ENCODE measurements around the gene TMEM240. TPM values are rescaled to one million over a fixed set of nuclear protein-coding genes. Genes with fewer than 3 reads are reported as not detected.
A peak's percentile ranks its signal among the peaks of the same experiment; 100 is the strongest.

The TMEM240 gene
- total and polyA plus RNA-seq, 2 of the 8 experiments (the other 6 are each of a cell fraction or from before 2014, with no cell fraction given): 3.6 to 5.7 TPM

DNA sequence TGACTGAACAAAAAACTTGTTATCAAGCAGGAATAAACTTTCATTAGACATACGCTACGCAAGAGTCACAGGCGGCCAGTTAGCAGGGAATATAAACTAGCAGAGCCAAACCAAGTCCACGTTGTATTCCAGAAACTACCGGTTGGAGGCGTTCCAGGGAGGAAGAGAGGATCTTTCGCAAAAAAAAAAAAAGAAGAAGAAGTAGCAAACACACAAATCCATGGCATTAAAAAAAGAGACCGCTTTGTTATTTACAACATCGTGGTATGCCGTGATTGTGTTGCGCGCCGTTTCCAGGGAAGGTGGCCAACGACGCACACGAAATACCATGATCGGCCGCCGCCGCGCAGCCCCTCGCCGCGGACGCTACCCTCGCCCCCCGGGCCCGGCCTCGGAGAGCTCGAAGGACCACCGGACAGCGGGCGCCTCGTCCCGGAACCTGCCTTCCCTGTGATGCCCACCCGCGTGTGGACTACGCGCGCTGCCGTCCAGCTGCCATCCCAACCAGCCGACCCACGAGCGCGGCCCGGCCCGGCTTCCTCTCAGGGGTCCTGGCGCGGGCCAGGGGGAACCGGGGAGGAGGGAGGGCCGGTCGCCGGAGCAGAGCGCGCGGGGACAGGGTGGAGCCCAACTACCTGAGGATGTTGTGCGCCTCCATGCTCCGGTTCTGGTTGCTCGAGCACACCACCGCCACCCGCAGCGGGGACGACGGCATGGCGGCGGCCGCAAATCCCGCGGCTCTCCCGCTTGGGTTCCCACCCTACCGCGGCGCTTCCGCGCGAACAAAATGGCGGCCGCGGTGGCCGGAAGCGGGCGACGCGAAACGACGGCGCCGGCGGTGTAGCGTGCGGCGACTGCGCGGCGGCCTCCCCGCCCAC is 33.7 kb upstream of the TMEM240 start (continued):
- TF ChIP-seq RFX5 (IDR thresholded peaks at IDR 0.05; ENCODE audit: borderline replicate concordance, low read depth, low read length) (no peak), CHD1 (IDR thresholded peaks at IDR 0.05; ENCODE audit: low read depth, low read length) (no peak), KDM4A (IDR thresholded peaks at IDR 0.05; ENCODE audit: low read depth, low read length, severe bottlenecking) (no peak), GTF2F1 (IDR thresholded peaks at IDR 0.05; ENCODE audit: borderline replicate concordance, low read depth, low read length) (no peak), SIX5 (IDR thresholded peaks at IDR 0.05; ENCODE audit: low read depth, low read length) (no peak), YY1 (IDR thresholded peaks at IDR 0.05; ENCODE audit: low read depth, low read length) (peak; percentile 96), CBX5 (IDR thresholded peaks at IDR 0.05; ENCODE audit: low read depth, low read length) (no peak), EZH2 (IDR thresholded peaks at IDR 0.05; ENCODE audit: low read depth, low read length, severe bottlenecking) (no peak), SP1 (IDR thresholded peaks at IDR 0.05; ENCODE audit: low read depth, low read length) (no peak), RAD21 (IDR thresholded peaks at IDR 0.05 in 1 of 2, conservative IDR thresholded peaks at IDR 0.05 in 1 of 2; ENCODE audit: low read depth in 2 of 2, low read length in 2 of 2) (peak in 1 of 2 experiments; percentile 2; a peak in 1 of 4 replicates), ASH2L (IDR thresholded peaks at IDR 0.05; ENCODE audit: low read length) (no peak), CTBP2 (IDR thresholded peaks at IDR 0.05; ENCODE audit: borderline replicate concordance, insufficient read depth, insufficient read length, low read length) (no peak), PHF8 (conservative IDR thresholded peaks at IDR 0.05; ENCODE audit: low read depth, low read length) (peak; percentile 34)
- TF ChIP-seq, protein P1, sequence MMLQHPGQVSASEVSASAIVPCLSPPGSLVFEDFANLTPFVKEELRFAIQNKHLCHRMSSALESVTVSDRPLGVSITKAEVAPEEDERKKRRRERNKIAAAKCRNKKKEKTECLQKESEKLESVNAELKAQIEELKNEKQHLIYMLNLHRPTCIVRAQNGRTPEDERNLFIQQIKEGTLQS (IDR thresholded peaks at IDR 0.05; ENCODE audit: insufficient read depth, low read depth, low read length): no peak
